GM23338 (cell line): ENCODE results near the gene GRM2. TPM values are rescaled to one million over a fixed set of nuclear protein-coding genes. Genes with fewer than 3 reads are reported as not detected.

ENCODE experiments used
- ATAC-seq: fragments of 200-7000 bp; cut with Tn5 transposase; 3 replicates; pipeline ENCODE4 v1.9.1; 2020
- DNase-seq: peaks from one replicate; pipeline ENCODE4 v3.0.0-alpha.2; 2015; ENCODE audit warnings: low spot score
- H2AFZ ChIP-seq: fragments of 200-600 bp; sonication (generic); 2 replicates; pipeline ENCODE4 v1.8.0; 2016; ENCODE audit warnings: antibody characterized with exemption, mild to moderate bottlenecking, moderate library complexity
- H3F3A ChIP-seq: fragments of 200-600 bp; sonication (generic); replicated peaks from 2 replicates; pipeline ENCODE4 v1.8.0; 2017; ENCODE audit warnings: antibody characterized with exemption, mixed run types, low read depth
- H3K27ac ChIP-seq: fragments of 200-600 bp; sonication (generic); 2 replicates; pipeline ENCODE4 v1.6.1; 2016; ENCODE audit warnings: low read depth
- H3K27me3 ChIP-seq: fragments of 200-600 bp; sonication (generic); 2 replicates; pipeline ENCODE4 v1.8.0; 2016; ENCODE audit warnings: mild to moderate bottlenecking, mixed run types, moderate library complexity; ENCODE audit not compliant: insufficient read depth
- H3K36me3 ChIP-seq: fragments of 200-600 bp; sonication (generic); 2 replicates; pipeline ENCODE4 v1.8.0; 2016; ENCODE audit warnings: mild to moderate bottlenecking; ENCODE audit not compliant: insufficient read depth
- H3K4me1 ChIP-seq: fragments of 200-600 bp; sonication (generic); 2 replicates; pipeline ENCODE4 v1.8.0; 2016; ENCODE audit warnings: mild to moderate bottlenecking, moderate library complexity; ENCODE audit not compliant: insufficient read depth
- H3K4me2 ChIP-seq: fragments of 200-600 bp; sonication (generic); 2 replicates; pipeline ENCODE4 v1.7.1; 2017; ENCODE audit warnings: mixed run types
- H3K4me3 ChIP-seq: fragments of 200-600 bp; sonication (generic); 2 replicates; pipeline ENCODE4 v1.6.1; 2016; ENCODE audit warnings: mixed run types
- H3K79me2 ChIP-seq: fragments of 200-600 bp; sonication (generic); replicated peaks from 2 replicates; pipeline ENCODE4 v1.8.0; 2017; ENCODE audit warnings: mild to moderate bottlenecking; ENCODE audit not compliant: insufficient read depth
- H3K9me2 ChIP-seq: fragments of 200-600 bp; sonication (generic); 2 replicates; pipeline ENCODE4 v1.8.0; 2017; ENCODE audit not compliant: insufficient read depth
- H4K20me1 ChIP-seq: fragments of 200-600 bp; sonication (generic); replicated peaks from 2 replicates; pipeline ENCODE4 v1.8.0; 2017; ENCODE audit warnings: mild to moderate bottlenecking; ENCODE audit not compliant: insufficient read depth
- H3K27ac Mint-ChIP-seq: 2 replicates; pipeline ENCODE4 v1.8.0; 2020; ENCODE audit warnings: inconsistent platforms, mild to moderate bottlenecking, moderate library complexity, mixed read lengths
- H3K27me3 Mint-ChIP-seq: 3 replicates; pipeline ENCODE4 v1.8.0; 2022; ENCODE audit warnings: low read depth, mild to moderate bottlenecking, moderate library complexity, mixed read lengths, inconsistent platforms; ENCODE audit not compliant: insufficient read depth, poor library complexity
- H3K36me3 Mint-ChIP-seq: 3 replicates; pipeline ENCODE4 v1.8.0; 2021; ENCODE audit warnings: low read depth, mild to moderate bottlenecking, inconsistent platforms, moderate library complexity, mixed read lengths
- H3K4me1 Mint-ChIP-seq: 3 replicates; pipeline ENCODE4 v1.8.0; 2020; ENCODE audit warnings: mild to moderate bottlenecking, inconsistent platforms, mixed read lengths
- H3K4me3 Mint-ChIP-seq: 3 replicates; pipeline ENCODE4 v1.8.0; 2021; ENCODE audit warnings: moderate library complexity, mild to moderate bottlenecking, inconsistent platforms, mixed read lengths
- H3K9me3 Mint-ChIP-seq: 3 replicates; pipeline ENCODE4 v1.8.0; 2020; ENCODE audit warnings: moderate library complexity, mild to moderate bottlenecking, inconsistent platforms, mixed read lengths
- CREB1 ChIP-seq: fragments of 250-450 bp; sonication (Bioruptor Pico); IDR thresholded peaks from 2 replicates; pipeline ENCODE4 v1.5.0; 2020; ENCODE audit warnings: low read depth, mild to moderate bottlenecking, moderate library complexity
- EZH2 ChIP-seq: fragments of 200-600 bp; sonication (generic); IDR thresholded peaks from one replicate; pipeline ENCODE4 v1.8.0; 2017; ENCODE audit warnings: antibody characterized with exemption, mild to moderate bottlenecking, low read depth; ENCODE audit not compliant: unreplicated experiment
- EZH2phosphoT487 ChIP-seq: fragments of 200-600 bp; sonication (generic); IDR thresholded peaks from one replicate; pipeline ENCODE4 v1.8.1; 2018; ENCODE audit warnings: antibody characterized with exemption; ENCODE audit not compliant: unreplicated experiment
- JUNB ChIP-seq: IDR thresholded peaks from one replicate; pipeline ENCODE4 v1.6.1; 2016; ENCODE audit warnings: antibody characterized with exemption; ENCODE audit not compliant: unreplicated experiment
- NANOG ChIP-seq: IDR thresholded peaks from 2 replicates; pipeline ENCODE4 v1.6.1; 2016; ENCODE audit warnings: antibody characterized with exemption, borderline replicate concordance
- POLR2AphosphoS5 ChIP-seq: IDR thresholded peaks from 2 replicates; pipeline ENCODE4 v1.6.1; 2016; ENCODE audit warnings: antibody characterized with exemption, low read depth
- STAT1 ChIP-seq: IDR thresholded peaks from one replicate; pipeline ENCODE4 v1.6.1; 2016; ENCODE audit warnings: antibody characterized with exemption; ENCODE audit not compliant: unreplicated experiment
- ZNF114 ChIP-seq: fragments of 250-450 bp; sonication (Bioruptor Pico); IDR thresholded peaks from 2 replicates; pipeline ENCODE4 v1.5.0; 2020; ENCODE audit warnings: mild to moderate bottlenecking, moderate library complexity
- polyA plus RNA-seq: library from polyadenylated mRNA; unstranded; fragments of >200 nt; fragmentation: Nextera tagmentation; extraction: Ambion mirVana; gene quantifications from 2 replicates; pipeline ENCODE4 v1.2.1, GENCODE V29; 2016
- total RNA-seq: library from RNA; depleted of rRNA; stranded (reverse); fragments of >200 nt; shearing (Covaris generic); gene quantifications from 2 replicates; pipeline ENCODE4 v1.2.3, GENCODE V29; 2014
- TF ChIP-seq, protein P1 (sequence below): fragments of 250-450 bp; sonication (Bioruptor Pico); IDR thresholded peaks from 2 replicates; pipeline ENCODE4 v1.5.0; 2020; ENCODE audit warnings: mild to moderate bottlenecking, moderate library complexity

GRM2 gene
- total and polyA plus RNA-seq, 2 experiments from 2014 or later: 2.1 to 5.1 TPM

DNA sequence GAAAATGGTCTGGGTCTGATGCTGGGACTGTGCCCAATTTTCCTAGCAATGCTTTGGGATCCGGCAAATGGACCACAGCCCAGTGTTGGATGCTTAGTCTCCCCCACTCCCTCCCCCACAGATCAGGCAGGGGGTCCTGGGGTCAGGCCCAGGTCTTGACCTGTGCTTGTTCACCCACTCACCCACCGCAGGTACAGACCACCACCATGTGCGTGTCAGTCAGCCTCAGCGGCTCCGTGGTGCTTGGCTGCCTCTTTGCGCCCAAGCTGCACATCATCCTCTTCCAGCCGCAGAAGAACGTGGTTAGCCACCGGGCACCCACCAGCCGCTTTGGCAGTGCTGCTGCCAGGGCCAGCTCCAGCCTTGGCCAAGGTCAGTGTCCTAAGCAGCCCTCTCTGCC is 10.6 kb downstream of the GRM2 start:
- Histone ChIP-seq H3K36me3 (no peaks in the 10 kb centered on the region), H3K27ac (no peak overlapping the region), H3K79me2 (no peaks in the 10 kb centered on the region), H3F3A (no peaks in the 10 kb centered on the region), H4K20me1 (no peaks in the 10 kb centered on the region; the same call in 1 of the 2 replicates), H2AFZ (no peak overlapping the region), H3K4me2 (no peak overlapping the region), H3K9me2 (no peaks in the 10 kb centered on the region), H3K27me3 (no peaks in the 10 kb centered on the region), H3K4me1 (0 out of 2 replicates have a peak, but pooled peaks cover 3% of the 10 kb centered on the region), H3K4me3 (no peak overlapping the region)
- TF ChIP-seq NANOG (no peak), ZNF114 (CRISPR knock-in tag) (no peak), CREB1 (CRISPR knock-in tag) (no peak), JUNB (no peak)
- TF ChIP-seq, protein P1, sequence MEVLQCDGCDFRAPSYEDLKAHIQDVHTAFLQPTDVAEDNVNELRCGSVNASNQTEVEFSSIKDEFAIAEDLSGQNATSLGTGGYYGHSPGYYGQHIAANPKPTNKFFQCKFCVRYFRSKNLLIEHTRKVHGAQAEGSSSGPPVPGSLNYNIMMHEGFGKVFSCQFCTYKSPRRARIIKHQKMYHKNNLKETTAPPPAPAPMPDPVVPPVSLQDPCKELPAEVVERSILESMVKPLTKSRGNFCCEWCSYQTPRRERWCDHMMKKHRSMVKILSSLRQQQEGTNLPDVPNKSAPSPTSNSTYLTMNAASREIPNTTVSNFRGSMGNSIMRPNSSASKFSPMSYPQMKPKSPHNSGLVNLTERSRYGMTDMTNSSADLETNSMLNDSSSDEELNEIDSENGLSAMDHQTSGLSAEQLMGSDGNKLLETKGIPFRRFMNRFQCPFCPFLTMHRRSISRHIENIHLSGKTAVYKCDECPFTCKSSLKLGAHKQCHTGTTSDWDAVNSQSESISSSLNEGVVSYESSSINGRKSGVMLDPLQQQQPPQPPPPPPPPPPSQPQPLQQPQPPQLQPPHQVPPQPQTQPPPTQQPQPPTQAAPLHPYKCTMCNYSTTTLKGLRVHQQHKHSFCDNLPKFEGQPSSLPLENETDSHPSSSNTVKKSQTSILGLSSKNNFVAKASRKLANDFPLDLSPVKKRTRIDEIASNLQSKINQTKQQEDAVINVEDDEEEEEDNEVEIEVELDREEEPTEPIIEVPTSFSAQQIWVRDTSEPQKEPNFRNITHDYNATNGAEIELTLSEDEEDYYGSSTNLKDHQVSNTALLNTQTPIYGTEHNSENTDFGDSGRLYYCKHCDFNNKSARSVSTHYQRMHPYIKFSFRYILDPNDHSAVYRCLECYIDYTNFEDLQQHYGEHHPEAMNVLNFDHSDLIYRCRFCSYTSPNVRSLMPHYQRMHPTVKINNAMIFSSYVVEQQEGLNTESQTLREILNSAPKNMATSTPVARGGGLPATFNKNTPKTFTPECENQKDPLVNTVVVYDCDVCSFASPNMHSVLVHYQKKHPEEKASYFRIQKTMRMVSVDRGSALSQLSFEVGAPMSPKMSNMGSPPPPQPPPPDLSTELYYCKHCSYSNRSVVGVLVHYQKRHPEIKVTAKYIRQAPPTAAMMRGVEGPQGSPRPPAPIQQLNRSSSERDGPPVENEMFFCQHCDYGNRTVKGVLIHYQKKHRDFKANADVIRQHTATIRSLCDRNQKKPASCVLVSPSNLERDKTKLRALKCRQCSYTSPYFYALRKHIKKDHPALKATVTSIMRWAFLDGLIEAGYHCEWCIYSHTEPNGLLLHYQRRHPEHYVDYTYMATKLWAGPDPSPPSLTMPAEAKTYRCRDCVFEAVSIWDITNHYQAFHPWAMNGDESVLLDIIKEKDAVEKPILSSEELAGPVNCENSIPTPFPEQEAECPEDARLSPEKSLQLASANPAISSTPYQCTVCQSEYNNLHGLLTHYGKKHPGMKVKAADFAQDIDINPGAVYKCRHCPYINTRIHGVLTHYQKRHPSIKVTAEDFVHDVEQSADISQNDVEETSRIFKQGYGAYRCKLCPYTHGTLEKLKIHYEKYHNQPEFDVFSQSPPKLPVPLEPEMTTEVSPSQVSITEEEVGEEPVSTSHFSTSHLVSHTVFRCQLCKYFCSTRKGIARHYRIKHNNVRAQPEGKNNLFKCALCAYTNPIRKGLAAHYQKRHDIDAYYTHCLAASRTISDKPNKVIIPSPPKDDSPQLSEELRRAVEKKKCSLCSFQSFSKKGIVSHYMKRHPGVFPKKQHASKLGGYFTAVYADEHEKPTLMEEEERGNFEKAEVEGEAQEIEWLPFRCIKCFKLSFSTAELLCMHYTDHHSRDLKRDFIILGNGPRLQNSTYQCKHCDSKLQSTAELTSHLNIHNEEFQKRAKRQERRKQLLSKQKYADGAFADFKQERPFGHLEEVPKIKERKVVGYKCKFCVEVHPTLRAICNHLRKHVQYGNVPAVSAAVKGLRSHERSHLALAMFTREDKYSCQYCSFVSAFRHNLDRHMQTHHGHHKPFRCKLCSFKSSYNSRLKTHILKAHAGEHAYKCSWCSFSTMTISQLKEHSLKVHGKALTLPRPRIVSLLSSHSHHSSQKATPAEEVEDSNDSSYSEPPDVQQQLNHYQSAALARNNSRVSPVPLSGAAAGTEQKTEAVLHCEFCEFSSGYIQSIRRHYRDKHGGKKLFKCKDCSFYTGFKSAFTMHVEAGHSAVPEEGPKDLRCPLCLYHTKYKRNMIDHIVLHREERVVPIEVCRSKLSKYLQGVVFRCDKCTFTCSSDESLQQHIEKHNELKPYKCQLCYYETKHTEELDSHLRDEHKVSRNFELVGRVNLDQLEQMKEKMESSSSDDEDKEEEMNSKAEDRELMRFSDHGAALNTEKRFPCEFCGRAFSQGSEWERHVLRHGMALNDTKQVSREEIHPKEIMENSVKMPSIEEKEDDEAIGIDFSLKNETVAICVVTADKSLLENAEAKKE (CRISPR knock-in tag): no peak
- H3K36me3 Mint-ChIP-seq: peaks cover 3% of the 10 kb centered on the region; the same call in 1 of the 3 replicates
- no peak overlapping the region for H3K27ac Mint-ChIP-seq
- no peak overlapping the region for H3K4me3 Mint-ChIP-seq
- ATAC-seq: no peak
- peaks cover 11% of the 10 kb centered on the region for H3K27me3 Mint-ChIP-seq
- H3K9me3 Mint-ChIP-seq: no peaks in the 10 kb centered on the region
- peaks cover 31% of the 10 kb centered on the region for H3K4me1 Mint-ChIP-seq
- DNase-seq: no peak

DNA sequence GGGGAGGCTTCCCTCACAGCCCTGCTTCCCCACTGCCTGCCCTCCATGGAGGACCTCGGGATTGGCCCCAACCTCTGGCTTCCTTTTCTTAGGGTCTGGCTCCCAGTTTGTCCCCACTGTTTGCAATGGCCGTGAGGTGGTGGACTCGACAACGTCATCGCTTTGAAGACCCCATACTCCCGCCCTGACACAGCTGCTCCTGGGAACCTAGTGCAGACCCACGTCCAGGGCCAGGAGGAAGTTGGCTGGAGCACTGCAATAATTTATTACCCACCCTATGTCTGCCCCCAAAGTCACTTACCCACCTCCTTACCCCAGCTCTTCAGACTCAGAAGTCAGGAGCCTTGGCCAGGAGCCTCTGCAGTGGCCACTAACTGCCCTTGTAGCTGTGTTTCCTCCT is 11.1 kb downstream of the GRM2 start:
- Mint-ChIP-seq H3K36me3 (peaks cover 3% of the 10 kb centered on the region; the same call in 1 of the 3 replicates), H3K9me3 (no peaks in the 10 kb centered on the region), H3K4me3 (no peak overlapping the region), H3K27me3 (peaks cover 11% of the 10 kb centered on the region), H3K27ac (no peak overlapping the region), H3K4me1 (peaks cover 31% of the 10 kb centered on the region)
- Histone ChIP-seq H3K4me3 (no peak overlapping the region), H4K20me1 (no peaks in the 10 kb centered on the region; the same call in 1 of the 2 replicates), H2AFZ (no peak overlapping the region), H3K4me2 (no peak overlapping the region), H3K4me1 (0 out of 2 replicates have a peak, but pooled peaks cover 3% of the 10 kb centered on the region), H3K9me2 (no peaks in the 10 kb centered on the region), H3F3A (no peaks in the 10 kb centered on the region), H3K36me3 (no peaks in the 10 kb centered on the region), H3K27me3 (no peaks in the 10 kb centered on the region), H3K79me2 (no peaks in the 10 kb centered on the region), H3K27ac (no peak overlapping the region)
- no peak for DNase-seq
- no peak for ATAC-seq
- TF ChIP-seq POLR2AphosphoS5 (no peak), EZH2 (no peak), JUNB (no peak), ZNF114 (CRISPR knock-in tag) (no peak), STAT1 (no peak), EZH2phosphoT487 (no peak), CREB1 (CRISPR knock-in tag) (no peak)
